Hematopoietic multipotent progenitor cell (in vitro differentiated cells): Measurements from ENCODE around the gene GALNT7. TPM values are rescaled to one million over a fixed set of nuclear protein-coding genes. Genes with fewer than 3 reads are reported as not detected.

Experiments used
- small RNA-seq: library from RNA; depleted of rRNA; stranded (forward); fragments of <200 nt; gene quantifications from one replicate; pipeline ENCODE3, GENCODE V24; 2012
- total RNA-seq: library from RNA; depleted of rRNA; stranded (reverse); fragments of >200 nt; gene quantifications from one replicate; pipeline ENCODE4 v1.2.3, GENCODE V29; 2012

Gene GALNT7
- total RNA-seq, 1 donor: 19.1 TPM

Small RNA genes lying within 50 kb of the gene (small RNA-seq; reads per million reads assigned to genes)
- gene MIR548T (0.47 reads per million), gene RN7SL253P (not detected)

Other genes with a start within 250 kb of the GALNT7 start
- 25.0 TPM for gene HMGB2, start 165.5 kb downstream of the GALNT7 start, total RNA-seq
- 18.6 TPM for gene SAP30, start 202.1 kb downstream of the GALNT7 start, total RNA-seq
- not detected for gene SCRG1, start 230.3 kb downstream of the GALNT7 start, total RNA-seq